HTERT RPE-1 (cell line): Measurements from ENCODE around the gene GOLGA3.
"Not testable (repeated sequence)": the region's sequence is repeated elsewhere in the genome, so short reads cannot be mapped to it uniquely, and the experiment has no call there.

Source experiments
- in situ Hi-C: fragments of 300-500 bp; cut with MboI; formaldehyde crosslinking; loops from 4 replicates; pipeline ENCODE4 v1.14.3; 2020; ENCODE audit warnings: low sequenced_read_pairs

Gene GOLGA3, protein sequence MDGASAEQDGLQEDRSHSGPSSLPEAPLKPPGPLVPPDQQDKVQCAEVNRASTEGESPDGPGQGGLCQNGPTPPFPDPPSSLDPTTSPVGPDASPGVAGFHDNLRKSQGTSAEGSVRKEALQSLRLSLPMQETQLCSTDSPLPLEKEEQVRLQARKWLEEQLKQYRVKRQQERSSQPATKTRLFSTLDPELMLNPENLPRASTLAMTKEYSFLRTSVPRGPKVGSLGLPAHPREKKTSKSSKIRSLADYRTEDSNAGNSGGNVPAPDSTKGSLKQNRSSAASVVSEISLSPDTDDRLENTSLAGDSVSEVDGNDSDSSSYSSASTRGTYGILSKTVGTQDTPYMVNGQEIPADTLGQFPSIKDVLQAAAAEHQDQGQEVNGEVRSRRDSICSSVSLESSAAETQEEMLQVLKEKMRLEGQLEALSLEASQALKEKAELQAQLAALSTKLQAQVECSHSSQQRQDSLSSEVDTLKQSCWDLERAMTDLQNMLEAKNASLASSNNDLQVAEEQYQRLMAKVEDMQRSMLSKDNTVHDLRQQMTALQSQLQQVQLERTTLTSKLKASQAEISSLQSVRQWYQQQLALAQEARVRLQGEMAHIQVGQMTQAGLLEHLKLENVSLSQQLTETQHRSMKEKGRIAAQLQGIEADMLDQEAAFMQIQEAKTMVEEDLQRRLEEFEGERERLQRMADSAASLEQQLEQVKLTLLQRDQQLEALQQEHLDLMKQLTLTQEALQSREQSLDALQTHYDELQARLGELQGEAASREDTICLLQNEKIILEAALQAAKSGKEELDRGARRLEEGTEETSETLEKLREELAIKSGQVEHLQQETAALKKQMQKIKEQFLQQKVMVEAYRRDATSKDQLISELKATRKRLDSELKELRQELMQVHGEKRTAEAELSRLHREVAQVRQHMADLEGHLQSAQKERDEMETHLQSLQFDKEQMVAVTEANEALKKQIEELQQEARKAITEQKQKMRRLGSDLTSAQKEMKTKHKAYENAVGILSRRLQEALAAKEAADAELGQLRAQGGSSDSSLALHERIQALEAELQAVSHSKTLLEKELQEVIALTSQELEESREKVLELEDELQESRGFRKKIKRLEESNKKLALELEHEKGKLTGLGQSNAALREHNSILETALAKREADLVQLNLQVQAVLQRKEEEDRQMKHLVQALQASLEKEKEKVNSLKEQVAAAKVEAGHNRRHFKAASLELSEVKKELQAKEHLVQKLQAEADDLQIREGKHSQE (N-terminal part only)

GRCh38 chr12:132828706-132829534 is at the start of gene GOLGA3:
TSS of gene GOLGA3 (minus strand) at chr12:132828869. CDS start at chr12:132822128, 6,741 bp downstream.
- in situ Hi-C loops = no loop called here

DNA sequence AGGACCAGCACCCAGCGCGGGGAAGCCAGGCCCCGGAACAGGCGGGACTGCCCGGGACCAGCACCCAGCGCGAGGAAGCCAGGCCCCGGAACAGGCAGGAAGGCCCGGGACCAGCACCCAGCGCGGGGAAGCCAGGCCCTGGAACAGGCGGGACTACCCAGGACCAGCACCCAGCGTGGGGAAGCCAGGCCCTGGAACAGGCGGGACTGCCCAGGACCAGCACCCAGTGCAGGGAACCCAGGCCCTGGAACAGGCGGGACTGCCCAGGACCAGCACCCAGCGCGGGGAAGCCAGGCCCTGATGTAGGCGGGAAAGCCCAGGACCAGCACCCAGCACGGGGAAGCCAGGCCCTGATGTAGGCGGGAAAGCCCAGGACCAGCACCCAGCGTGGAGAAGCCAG is 46.0 kb upstream of the GOLGA3 start:
- in situ Hi-C loops = not testable (repeated sequence)

GRCh38 chr12:132874175-132874574 is 45.5 kb upstream of the GOLGA3 start:
- in situ Hi-C loops = no loop called here

DNA sequence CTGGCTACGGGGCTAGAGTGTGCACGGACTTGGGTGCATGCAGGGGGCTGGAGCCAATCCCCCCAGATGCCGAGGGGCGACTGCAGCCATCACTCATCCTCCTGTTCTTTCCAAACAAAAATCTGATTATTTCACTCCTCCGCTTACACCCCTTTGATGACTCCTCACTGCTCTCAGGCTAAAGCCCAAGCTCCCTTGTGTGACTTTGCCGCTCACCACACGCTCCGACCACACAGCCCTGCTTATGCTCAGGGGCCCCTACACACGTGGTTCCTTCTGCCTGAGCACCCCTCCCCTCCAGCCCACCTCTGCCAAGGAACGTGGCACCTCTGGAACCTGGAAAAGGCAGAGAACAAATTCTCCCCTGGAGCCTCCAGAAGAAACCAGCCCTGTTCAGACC is 45.1 kb upstream of the GOLGA3 start:
- in situ Hi-C loops = no loop called here

DNA sequence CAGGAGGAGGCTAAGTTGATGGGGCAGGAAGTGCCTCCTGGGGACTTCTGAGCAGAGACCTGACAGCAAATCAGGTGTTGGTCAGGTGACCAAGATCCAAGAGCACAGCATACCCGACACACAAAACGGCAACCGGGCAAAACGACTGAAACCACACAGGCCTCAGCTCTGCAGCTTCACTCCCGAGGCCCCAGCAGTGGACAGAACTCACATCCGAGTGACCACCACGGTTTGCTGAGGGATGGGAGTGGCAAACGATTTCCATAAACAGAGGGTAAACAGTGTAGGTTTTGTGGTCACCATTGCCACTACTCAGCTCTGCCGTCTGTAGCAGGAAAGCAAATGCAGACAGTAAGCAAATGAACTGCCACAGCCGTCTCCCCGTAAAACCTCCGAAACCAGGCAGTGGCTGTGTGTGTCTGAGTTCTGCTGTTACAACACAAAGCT is 44.3 kb upstream of the GOLGA3 start:
- in situ Hi-C loops = no loop called here

DNA sequence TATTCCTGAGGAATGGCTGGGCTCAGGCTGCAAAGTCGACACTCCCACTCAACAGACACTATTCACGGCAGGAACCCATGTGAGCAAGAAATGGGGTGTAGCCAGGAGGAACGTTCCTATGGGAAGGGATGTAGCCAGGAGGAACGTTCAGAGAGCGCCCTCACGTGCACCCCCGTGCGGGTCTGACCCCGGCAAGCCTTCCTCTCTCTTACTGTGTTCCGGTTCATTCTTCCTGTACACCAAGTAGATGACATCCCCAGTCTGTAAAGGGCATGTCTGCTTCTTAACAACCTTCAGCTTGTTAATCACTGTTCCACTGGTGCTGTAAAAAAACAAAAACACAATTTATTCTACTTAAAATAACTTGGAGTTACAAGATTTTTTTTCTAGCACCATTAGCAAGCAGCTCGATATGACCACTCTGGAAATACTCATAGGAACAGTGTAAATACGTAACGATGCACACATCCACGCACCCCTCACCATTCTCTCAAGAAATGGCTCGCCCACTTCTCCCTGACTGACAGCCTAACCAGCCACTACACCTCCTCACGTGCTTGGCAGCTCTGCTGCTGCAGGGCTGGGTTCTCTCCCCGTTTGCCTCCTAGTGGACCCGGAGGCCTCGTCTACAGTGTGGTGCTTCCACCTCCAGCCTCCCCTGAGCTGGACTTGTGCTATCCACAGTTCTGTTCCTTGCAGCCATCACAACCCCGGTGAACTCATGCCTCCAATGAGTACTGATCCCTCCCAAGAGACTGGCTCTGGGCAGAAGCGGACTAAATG is 43.6 kb upstream of the GOLGA3 start:
- in situ Hi-C loops = no loop called here

DNA sequence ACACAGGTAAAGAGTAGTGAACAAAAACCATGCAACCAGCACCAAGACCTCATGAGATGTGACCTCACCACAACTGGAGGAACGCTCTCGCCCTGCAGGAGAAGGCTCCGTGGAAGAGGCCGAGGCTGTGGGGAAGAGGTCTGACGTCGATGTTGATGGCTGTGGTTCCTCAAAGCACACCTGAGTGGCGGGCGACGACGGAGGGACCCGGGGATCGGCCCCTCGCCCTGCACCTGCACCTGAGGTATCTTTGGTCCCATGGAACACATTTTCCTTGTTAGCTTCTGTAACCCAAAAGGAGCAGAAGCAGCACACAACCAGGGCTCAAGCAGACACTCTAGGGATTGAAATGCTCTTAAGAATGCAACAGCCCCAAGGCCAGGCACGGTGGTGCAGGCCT is 40.9 kb upstream of the GOLGA3 start:
- in situ Hi-C loops = no loop called here

DNA sequence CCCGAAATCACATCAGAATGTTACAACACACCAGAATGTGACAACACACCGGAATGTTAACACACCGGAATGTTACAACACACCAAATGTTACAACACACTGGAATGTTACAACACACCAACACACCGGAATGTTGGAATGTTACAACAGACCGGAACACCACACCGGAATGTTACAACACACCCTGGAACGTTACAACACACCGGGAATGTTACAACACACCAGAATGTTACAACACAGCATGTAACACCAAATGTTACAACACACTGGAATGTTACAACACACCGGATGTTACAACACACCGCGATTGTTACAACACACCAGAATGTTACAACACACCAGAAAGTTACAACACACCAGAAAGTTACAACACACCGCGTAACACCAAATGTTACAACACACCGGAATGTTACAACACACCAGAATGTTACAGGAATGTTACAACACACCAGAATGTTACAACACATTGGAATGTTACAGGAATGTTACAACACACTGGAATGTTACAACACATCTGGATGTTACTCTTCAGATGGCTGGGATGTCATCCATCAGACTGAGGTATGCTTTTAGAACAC is 37.7 kb upstream of the GOLGA3 start:
- in situ Hi-C loops = no loop called here

GRCh38 chr12:132861558-132861957 is 32.9 kb upstream of the GOLGA3 start:
- in situ Hi-C loops = no loop called here

DNA sequence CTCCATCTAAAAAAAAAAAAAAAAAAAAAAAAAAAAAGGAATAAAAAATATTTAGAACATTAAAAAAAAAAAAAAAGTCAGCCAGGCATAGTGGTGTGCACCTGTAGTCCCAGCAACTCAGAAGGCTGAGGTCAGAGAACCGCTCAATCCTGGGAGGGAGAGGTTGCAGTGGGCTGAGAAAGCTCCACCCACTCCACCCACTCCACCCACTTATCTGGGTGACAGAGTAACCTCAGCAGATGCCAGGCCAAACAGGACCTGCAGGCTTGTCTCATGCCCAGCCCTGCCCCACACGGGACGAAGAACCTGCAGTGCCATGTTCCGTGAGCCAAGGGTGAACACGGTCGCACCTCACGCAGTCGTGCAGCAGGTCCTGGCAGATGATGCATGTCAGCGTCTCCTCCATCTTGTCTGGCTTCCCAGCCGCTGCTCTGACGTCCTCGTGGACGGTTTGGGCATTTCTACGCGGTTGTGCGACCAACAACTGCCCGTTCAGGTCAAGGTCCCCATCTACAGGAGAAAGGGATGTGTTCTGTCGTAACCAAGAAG is 30.1 kb upstream of the GOLGA3 start:
- in situ Hi-C loops = no loop called here

- in situ Hi-C loops = not testable (repeated sequence)
Measured at GRCh38 chr12:132857019-132857418, 28.4 kb upstream of the GOLGA3 start.

GRCh38 chr12:132856581-132856980 is 27.9 kb upstream of the GOLGA3 start:
- in situ Hi-C loops = no loop called here

DNA sequence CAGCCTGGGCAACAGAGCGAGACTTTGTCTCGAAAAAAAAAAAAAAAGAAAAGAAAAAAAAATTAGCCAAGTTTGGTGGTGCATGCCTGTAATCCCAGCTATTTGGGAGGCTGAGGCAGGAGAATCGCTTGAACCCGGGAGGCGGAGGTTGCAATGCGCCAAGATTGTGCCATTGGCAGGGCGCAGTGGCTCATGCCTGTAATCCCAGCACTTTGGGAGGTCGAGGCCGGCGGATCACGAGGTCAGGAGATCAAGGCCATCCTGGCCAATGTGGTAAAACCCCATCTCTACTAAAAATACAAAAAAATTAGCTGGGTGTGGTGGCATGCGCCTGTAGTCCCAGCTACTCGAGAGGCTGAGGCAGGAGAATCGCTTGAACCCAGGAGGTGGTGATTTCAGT is 26.5 kb upstream of the GOLGA3 start:
- in situ Hi-C loops = not testable (repeated sequence)

GRCh38 chr12:132853285-132854092 is 24.8 kb upstream of the GOLGA3 start:
- in situ Hi-C loops = no loop called here

GRCh38 chr12:132852496-132852895 is 23.8 kb upstream of the GOLGA3 start:
- in situ Hi-C loops = no loop called here

GRCh38 chr12:132851465-132851864 is 22.8 kb upstream of the GOLGA3 start:
- in situ Hi-C loops = no loop called here

DNA sequence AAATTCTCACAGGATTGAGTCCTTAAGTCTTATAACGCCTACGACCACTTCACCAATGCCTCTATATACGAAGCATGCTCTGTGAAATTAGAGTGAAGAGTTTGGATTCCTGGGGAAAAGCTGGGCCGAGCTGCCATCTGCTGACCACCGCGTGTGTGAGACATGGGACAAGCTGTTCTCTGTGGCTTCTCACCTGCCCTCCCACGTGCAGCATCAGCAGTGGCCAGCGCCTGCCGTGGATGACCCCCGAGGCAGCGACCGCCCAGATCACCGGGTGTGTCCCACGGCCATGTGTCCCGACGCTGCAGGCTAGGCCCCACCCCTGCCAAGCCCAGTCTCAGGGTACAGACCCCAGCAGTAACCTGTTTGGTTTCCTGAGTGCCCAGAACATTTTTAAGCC is 21.6 kb upstream of the GOLGA3 start:
- in situ Hi-C loops = no loop called here

GRCh38 chr12:132848521-132848920 is 19.9 kb upstream of the GOLGA3 start:
- in situ Hi-C loops = no loop called here
